ENCODE results near the gene C1orf122. TPM values are rescaled to one million over a fixed set of nuclear protein-coding genes. Genes with fewer than 3 reads are reported as not detected.
"Not testable (repeated sequence)": the region's sequence is repeated elsewhere in the genome, so short reads cannot be mapped to it uniquely, and the experiment has no call there.

The C1orf122 gene
- 69.6 TPM for total RNA-seq

- peak; percentile 94 for DNase-seq (ENCODE audit: low spot score)
Measured at GRCh38 chr1:37807555-37808368, at the start of gene C1orf122, which contains the start of gene YRDC. Gene C1orf122 (plus strand): TSS chr1:37807790. CDS start chr1:37808405, 615 bp downstream. Gene YRDC (minus strand): TSS chr1:37808208. CDS start chr1:37808180, 28 bp downstream.

- DNase-seq (ENCODE audit: low spot score): no peak
Measured at GRCh38 chr1:37759451-37759850, 48.1 kb upstream of the C1orf122 start.

- no peak for DNase-seq (ENCODE audit: low spot score)
Measured at GRCh38 chr1:37761416-37762095, 46.0 kb upstream of the C1orf122 start.

- DNase-seq (ENCODE audit: low spot score): no peak
Measured at GRCh38 chr1:37762516-37762915, 45.1 kb upstream of the C1orf122 start.

GRCh38 chr1:37763791-37764413, 43.7 kb upstream of the C1orf122 start:
- no peak for DNase-seq (ENCODE audit: low spot score)

GRCh38 chr1:37764414-37764825, 43.2 kb upstream of the C1orf122 start:
- DNase-seq (ENCODE audit: low spot score): peak; percentile 26

GRCh38 chr1:37764888-37765441, 42.6 kb upstream of the C1orf122 start, which contains the start of gene EPHA10:
Gene EPHA10 (minus strand): TSS chr1:37765120. CDS start chr1:37765066, 54 bp downstream.
- DNase-seq (ENCODE audit: low spot score): no peak

- no peak for DNase-seq (ENCODE audit: low spot score)
Measured at GRCh38 chr1:37765916-37766664, 41.5 kb upstream of the C1orf122 start.

GRCh38 chr1:37767488-37767887, 40.1 kb upstream of the C1orf122 start:
- DNase-seq (ENCODE audit: low spot score): no peak

GRCh38 chr1:37771440-37771839, 36.1 kb upstream of the C1orf122 start:
- not testable (repeated sequence) for DNase-seq (ENCODE audit: low spot score)

- no peak for DNase-seq (ENCODE audit: low spot score)
Measured at GRCh38 chr1:37776946-37777516, 30.6 kb upstream of the C1orf122 start.

GRCh38 chr1:37778654-37779053, 28.9 kb upstream of the C1orf122 start:
- no peak for DNase-seq (ENCODE audit: low spot score)

- no peak for DNase-seq (ENCODE audit: low spot score)
Measured at GRCh38 chr1:37782491-37782890, 25.1 kb upstream of the C1orf122 start.

GRCh38 chr1:37792943-37793686, 14.5 kb upstream of the C1orf122 start:
- DNase-seq (ENCODE audit: low spot score): no peak

- DNase-seq (ENCODE audit: low spot score): peak; percentile 27
Measured at GRCh38 chr1:37793773-37794371, 13.7 kb upstream of the C1orf122 start, which contains the start of gene MANEAL. Gene MANEAL (plus strand): TSS chr1:37793847. CDS start chr1:37794183, 336 bp downstream.

GRCh38 chr1:37794372-37795339, 12.9 kb upstream of the C1orf122 start:
- DNase-seq (ENCODE audit: low spot score): no peak

- DNase-seq (ENCODE audit: low spot score): peak; percentile 58
Measured at GRCh38 chr1:37795340-37796125, 12.1 kb upstream of the C1orf122 start.
